ENCODE measurements around the gene LRRC7. TPM values are rescaled to one million over a fixed set of nuclear protein-coding genes. Genes with fewer than 3 reads are reported as not detected.

LRRC7 gene
- total RNA-seq, 4 donors from 2014 or later = 0.40 to 1.7 (median 0.63) TPM

DNA sequence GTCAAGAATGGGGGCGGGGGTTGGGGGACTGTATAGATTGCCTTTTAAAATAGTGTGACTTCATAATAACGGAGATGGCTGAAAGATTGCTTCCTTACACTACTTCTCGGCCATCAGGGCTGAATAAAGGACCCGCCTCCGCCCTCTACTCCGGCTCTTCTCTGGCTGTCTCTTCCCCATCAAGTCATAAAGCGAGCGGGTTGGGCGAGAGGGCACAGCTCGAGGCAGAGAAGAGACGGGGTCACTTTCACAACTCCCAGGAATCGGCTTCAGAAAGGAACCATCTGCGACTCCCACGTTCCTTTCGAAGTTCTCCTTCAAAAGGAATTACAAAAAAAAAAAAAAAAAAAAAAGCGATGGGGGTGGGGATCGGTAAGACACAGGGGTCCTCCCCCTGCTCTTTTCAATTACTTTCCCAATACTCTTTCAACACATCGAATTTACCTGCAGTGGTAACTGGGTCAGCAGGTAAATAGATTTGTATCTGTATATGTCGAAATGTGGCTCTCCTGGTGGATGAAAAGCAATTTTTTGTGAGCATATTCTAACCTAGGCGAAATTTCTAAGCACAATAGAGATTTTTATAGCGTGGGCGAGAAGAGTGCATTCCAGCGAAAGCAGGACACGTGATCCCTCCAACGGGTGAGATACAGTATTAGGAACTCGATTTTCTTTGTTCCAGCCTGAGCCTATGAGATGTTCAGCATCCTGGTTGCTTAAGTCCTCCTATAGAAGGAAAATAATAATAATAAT, 2.0 kb downstream of the LRRC7 start:
- H3K27me3 ChIP-seq = peaks cover 0 to 12% of the 10 kb centered on the region in 2 donors
- H3K36me3 ChIP-seq = no peaks in the 10 kb centered on the region
- DNase-seq = no peak
- no peak for TF ChIP-seq POLR2A (IDR thresholded peaks at IDR 0.05)
- TF ChIP-seq CTCF (IDR thresholded peaks at IDR 0.05) = no peak
- peaks cover 0 to 15% (median 0%) of the 10 kb centered on the region in 4 donors for H3K4me1 ChIP-seq
- peak overlapping the region in 2 of 4 donors; percentile 2 to 44 for H3K4me3 ChIP-seq
- H3K9me3 ChIP-seq = no peaks in the 10 kb centered on the region
- H3K27ac ChIP-seq = no peak overlapping the region

- H3K27me3 ChIP-seq = peaks cover 0 to 12% of the 10 kb centered on the region in 2 donors
- no peak overlapping the region for H3K27ac ChIP-seq
- no peak for TF ChIP-seq CTCF (IDR thresholded peaks at IDR 0.05)
- TF ChIP-seq POLR2A (IDR thresholded peaks at IDR 0.05) = no peak
- peaks cover 0 to 15% (median 0%) of the 10 kb centered on the region in 4 donors for H3K4me1 ChIP-seq
- no peak overlapping the region for H3K4me3 ChIP-seq
- H3K36me3 ChIP-seq = no peaks in the 10 kb centered on the region
- no peaks in the 10 kb centered on the region for H3K9me3 ChIP-seq
- no peak for DNase-seq
These were observed 2.6 kb downstream of the LRRC7 start for GRCh38 chr1:69570356-69570755.

GRCh38 chr1:69572921-69573320, 5.2 kb downstream of the LRRC7 start:
- Histone ChIP-seq H3K27ac (no peak overlapping the region), H3K9me3 (no peaks in the 10 kb centered on the region), H3K36me3 (no peaks in the 10 kb centered on the region), H3K4me3 (no peak overlapping the region), H3K4me1 (peaks cover 0 to 9% (median 0%) of the 10 kb centered on the region in 4 donors), H3K27me3 (peaks cover 0 to 10% of the 10 kb centered on the region in 2 donors)
- TF ChIP-seq CTCF (IDR thresholded peaks at IDR 0.05) (no peak), POLR2A (IDR thresholded peaks at IDR 0.05) (no peak)
- DNase-seq = no peak

DNA sequence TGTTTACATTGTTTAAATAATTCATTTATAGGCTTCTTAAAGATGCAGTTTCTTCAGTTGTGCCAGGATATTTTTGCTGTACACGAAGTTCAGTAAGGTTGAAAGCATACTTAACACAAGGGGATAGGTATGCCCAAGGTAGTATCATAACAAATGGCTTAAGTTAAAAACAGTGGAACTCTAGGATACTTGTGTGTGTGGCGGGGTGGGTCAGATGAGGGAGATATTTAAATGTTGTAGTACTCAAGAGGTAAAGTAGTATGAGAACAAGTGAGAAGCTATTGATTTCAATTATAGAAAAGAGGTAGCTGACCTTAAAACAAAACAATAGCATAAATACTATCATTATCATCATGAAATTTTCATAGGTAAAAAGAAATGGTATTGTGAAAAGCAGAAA, 6.2 kb downstream of the LRRC7 start:
- Histone ChIP-seq H3K27me3 (no peaks in the 10 kb centered on the region), H3K9me3 (no peaks in the 10 kb centered on the region), H3K27ac (no peak overlapping the region), H3K4me1 (no peaks in the 10 kb centered on the region), H3K36me3 (no peaks in the 10 kb centered on the region), H3K4me3 (no peak overlapping the region)
- DNase-seq = no peak
- no peak for TF ChIP-seq POLR2A (IDR thresholded peaks at IDR 0.05)
- no peak for TF ChIP-seq CTCF (IDR thresholded peaks at IDR 0.05)

GRCh38 chr1:69585666-69586065, 17.9 kb downstream of the LRRC7 start:
- Histone ChIP-seq H3K9me3 (no peaks in the 10 kb centered on the region), H3K4me3 (no peak overlapping the region), H3K27ac (no peak overlapping the region), H3K36me3 (no peaks in the 10 kb centered on the region), H3K27me3 (no peaks in the 10 kb centered on the region), H3K4me1 (no peaks in the 10 kb centered on the region)
- DNase-seq = no peak
- TF ChIP-seq CTCF (IDR thresholded peaks at IDR 0.05) (no peak), POLR2A (IDR thresholded peaks at IDR 0.05) (no peak)
